ENCODE results near the gene KRTAP5-9.
"Not testable (repeated sequence)": the region's sequence is repeated elsewhere in the genome, so short reads cannot be mapped to it uniquely, and the experiment has no call there.

Gene KRTAP5-9, protein sequence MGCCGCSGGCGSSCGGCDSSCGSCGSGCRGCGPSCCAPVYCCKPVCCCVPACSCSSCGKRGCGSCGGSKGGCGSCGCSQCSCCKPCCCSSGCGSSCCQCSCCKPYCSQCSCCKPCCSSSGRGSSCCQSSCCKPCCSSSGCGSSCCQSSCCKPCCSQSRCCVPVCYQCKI

DNA sequence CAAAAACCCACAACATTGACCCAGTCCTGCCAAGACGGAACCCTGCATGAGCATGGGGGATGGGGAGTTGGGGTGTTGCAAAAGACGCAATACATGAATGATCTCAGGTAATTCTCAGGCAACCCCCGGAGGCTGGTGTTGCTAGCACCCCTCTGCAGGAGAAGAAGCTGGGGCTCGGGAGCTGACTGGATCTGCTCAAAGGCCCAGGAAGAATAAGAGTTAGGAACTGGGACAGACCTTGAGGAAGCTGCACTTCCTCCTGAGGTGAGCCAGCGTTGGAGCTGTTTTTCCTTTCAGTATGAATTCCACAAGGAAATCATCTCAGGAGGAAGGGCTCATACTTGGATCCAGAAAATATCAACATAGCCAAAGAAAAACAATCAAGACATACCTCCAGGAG is at the start of gene KRTAP5-9:
Gene KRTAP5-9, plus strand, starts transcription at position 301 of the 400 bp plus-strand sequence. CDS start 238 bp downstream, outside the sequence.
- no peak for DNase-seq

DNA sequence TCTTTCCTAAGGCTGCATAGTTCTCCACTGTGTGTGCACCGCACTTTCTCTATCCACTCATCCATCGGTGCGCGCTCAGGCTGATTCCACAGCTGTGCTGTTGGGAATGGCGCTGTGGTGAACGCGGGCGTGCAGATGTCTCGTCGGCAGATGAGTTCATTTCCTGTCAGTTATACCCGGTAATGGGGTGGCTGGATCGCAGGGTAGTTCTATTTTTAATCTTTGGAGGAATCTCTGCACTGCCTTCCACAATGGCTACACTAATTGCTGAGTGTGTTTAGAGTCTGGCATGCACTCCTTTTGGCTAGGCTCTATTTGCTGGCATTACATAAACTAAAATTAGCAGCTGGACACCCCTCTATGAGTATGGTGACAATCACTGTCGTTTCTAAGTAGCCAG is 49.1 kb upstream of the KRTAP5-9 start:
- no peak for DNase-seq

DNA sequence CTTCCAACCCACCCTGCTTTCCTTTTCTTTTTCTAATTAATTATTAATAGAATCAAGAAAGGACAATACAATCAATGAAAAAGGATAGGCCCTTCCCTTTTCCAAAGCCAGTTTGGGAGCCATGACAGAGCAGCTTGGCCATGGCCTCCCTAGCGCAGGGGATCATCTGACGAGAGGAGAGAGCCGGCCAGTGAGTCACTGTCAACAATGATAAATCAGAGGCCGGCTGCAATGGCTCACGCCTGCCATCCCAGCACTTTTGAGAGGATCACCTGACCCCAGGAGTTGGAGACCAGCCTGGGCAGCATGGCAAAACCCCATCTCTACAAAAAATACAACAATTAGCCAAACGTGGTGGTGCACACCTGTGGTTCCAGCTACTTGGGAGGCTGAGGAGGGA is 48.7 kb upstream of the KRTAP5-9 start:
- DNase-seq = no peak

DNA sequence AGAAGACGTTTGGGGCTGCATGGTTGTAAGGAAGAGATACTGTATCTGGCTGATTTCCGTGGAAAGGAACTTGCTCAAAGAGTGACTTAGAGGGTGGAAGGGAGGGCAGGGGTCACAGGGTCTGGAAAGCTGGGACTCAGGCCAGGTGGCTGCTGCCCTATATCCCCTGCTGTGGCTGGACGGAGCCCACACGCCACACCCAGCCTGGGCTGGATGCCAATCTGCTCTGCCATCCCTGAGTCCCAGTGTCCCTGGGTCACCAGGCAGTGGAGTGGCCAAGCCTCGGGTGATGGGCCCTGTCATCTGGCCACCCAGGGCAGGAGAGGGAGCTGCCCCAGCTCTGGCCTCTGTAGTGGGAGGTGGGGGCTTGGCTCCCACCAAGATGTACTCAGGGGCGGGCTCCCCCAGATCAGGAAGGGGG is 47.6 kb upstream of the KRTAP5-9 start:
- DNase-seq = no peak

DNA sequence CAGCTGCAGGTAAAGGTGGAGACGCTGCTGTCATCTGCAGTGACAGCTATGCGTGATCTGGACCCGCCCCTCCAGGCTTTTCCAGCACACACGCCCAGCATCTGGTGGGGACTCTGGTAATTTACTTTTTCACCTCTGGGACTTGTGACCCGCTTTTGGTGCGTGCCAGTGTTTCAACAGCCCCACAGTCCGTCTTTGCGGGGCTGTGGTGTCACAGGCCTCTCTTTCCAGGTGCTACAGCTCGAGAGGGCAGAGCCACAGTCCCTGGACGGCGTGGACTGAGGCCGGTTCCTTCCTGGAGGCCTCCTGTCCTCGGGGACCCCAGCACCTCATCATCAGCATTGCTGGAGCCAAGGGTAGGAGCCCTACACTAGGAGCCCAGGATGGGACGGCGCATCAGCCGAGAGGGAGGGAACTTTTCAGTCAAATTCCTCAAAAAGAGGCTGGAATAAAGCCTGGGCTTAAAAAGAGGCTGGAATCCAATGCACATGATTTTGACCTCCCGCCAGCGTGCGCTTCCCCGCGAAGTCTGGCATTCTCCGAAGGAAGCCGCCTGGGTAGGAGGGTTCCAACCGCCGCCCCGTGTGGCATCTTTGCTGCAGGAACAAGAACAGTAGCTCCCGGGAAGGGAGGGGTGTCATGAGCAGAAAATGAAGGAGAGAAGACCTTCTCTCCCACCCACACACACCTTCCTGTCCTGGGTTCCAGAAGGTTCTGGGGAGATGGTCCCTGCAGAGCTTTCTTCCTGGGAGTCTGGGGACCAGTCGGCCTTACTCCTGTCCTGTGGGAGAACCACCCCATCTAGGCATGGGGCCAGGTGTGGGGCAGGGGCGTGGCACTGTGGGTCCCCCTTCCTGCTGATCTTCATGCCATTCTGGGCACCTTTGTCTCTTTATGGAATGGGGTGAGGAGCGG is 46.9 kb upstream of the KRTAP5-9 start:
- DNase-seq = no peak

DNA sequence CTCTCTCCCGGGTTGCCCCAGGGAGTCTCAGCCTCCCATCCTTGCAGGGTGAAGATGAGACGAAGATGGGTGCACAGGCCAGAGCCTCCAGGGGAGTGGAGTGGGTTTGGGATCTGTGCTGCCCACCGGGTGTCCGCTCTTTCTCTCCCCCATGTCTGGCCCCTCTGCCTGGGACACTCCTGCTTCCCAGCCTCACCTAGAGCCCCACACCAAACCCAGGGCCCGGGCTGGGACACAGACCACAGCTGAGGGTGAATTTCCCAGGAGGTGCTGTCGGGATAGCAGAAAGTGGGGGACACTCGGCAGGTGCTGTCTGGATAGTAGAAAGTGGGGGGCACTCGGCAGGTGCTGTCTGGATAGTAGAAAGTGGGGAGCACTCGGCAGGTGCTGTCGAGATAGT is 46.2 kb upstream of the KRTAP5-9 start:
- no peak for DNase-seq

DNA sequence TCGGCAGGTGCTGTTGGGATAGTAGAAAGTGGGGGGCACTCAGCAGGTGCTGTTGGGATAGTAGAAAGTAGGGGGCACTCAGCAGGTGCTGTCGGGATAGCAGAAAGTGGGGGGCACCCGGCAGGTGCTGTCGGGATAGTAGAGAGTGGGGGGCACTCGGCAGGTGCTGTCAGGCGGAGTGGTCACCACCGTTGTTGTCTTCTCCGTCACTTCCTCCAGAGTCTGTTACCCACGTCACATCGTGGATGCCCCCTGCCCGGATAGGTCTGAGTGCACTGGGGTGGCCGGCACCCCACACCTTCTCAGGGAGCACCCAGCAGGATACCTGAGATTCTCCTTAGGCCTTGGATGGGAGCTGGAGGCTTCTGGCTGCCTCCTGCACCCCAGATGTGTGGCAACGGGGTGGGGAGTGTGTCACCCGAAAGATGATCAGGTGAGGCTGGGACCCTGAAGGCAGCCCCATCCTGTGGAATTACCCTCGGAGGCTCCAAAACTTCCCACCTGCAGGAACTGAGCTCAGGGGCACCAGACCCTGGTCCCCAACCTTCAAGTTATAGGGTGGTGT is 45.3 kb upstream of the KRTAP5-9 start:
- DNase-seq = no peak

DNA sequence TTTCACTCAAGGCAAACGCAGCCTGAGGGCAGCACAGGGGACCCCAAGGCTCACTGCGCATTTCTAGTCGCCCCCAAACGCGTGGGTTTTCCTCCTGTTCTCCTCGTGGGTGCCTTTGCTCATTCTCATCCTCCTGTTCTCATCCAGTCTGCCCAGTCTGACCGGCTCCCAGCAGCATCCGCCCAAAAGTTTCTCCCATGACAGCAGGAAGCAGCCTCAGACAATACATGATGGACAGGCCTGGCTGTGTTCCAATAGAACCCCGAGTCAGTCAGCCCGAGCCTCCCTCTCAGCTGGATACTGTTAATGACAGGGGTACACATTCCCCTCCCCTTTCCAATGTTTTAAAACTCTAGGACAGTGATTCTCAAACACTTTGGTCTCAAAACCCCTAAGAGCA is 43.7 kb upstream of the KRTAP5-9 start:
- DNase-seq = no peak

DNA sequence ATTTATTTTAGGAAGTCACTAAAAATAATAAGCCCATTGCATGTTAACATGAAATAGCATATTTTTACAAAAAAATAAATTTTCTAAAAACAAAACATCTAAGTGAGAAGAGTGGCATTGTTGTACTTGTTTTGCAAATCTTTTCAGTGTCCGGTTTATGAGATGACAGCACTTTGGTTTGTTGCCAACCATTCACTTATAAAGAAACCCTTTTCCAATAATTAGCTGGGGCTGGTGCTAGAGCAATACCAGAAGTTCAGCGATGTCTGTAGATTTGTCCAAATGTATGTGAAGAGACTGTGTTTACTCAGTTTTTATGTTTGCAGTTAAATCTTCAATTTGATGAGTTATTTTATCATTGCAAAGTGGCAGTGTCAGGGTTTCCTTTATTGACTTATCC is 43.2 kb upstream of the KRTAP5-9 start:
- DNase-seq = no peak

DNA sequence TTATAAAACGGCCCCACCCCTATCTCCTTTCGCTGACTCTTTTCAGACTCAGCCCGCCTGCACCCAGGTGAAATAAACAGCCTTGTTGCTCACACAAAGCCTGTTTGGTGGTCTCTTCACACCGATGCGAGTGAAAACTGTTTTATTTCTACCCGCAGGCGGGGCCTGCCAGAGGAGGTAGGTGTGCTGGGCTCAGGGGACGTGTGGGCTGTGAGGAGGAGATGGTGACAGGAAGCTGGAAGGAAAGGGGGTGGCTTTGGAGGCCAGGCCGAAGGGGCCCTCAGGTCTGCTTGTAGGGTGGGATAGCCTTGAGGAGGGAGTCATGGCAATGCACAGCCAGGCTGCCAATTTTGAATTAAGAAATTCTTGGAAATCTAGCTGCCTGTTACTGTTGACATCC is 42.4 kb upstream of the KRTAP5-9 start:
- no peak for DNase-seq

DNA sequence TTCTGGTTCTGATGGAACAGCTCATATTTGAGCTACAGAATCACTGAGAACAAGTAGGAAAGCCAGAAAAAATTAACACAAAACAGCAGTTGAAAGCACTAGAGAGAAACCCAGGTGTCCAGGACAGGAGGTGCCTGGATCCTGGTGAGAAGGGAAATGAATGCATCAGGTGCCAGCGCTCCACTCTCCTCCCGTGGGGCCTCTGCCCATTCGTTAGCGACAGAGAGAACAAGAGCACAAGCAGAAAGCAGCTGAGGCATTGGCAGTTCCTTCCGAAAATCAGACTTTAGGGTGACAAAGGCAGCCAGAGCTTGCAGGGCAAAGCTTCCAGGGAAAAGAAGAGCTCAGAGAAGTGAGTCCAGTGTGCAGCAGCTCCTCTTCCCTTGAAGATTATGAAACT is 41.1 kb upstream of the KRTAP5-9 start:
- DNase-seq = no peak

DNA sequence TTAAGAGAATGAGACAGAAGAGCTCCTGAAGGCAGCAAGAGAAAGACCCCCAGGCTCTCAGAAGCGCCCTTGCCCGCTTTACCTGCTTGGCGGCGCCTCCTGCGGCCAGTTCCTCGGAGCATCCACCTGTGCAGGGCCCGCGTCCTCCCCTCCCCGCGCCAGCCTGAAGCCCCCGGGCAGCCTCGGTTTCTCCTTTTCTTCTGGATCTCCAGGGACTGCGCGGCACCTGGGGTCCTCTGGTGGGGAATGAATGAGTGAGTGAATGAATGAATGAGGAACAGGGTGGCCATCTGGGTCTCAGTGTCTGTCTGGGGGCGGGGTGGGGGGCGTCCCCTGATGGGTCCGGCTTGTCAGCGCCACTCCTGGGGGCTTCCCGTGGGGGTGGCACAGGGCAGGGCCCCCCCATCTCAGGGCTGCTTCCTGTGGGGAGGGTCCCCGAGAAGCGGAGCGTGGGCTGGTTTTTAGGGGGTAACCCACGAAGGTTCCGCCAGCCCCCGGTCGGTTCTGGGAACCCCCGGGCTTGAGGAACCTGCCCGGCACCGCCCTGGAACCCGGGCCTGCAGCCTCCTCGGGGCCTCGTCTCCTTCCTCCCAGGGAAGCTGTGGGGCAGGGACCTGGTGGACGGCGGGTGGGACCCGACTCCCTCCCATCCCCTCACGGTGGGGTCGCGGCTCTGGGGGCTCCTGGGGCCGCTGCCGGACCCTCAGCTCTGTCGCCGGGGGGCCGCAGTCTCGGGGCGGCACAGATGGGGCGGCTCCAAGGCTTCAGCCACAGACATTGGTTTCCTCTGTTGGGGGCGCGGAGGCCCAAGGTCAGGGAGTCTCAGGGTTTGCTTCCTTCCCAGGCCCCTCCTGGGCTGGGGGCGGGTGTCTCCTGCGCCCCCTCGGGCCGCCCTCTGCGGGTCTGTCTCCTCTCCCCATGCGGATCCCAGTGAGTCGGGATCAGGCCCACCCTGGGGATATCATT is 29.4 kb upstream of the KRTAP5-9 start:
- no peak for DNase-seq

DNA sequence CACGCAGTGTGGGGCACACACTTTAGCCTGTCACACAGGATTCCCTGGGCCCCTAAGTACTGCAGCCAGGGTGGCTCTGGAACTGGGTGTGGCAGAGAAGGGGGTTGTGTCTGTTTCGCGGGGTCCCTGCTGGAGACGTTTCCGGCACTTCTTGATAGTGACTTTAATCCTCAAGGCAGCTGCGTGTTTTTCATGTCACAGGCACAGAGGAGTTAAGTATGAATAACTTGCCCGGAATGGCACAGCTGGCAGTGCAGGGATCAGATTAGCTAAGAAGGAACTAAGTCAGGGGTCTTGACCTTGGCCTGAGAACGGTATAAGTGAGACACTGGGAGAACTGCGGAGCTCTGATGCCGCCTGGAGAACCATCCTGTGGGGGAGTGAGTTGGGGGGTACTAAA is 28.7 kb upstream of the KRTAP5-9 start:
- no peak for DNase-seq

DNA sequence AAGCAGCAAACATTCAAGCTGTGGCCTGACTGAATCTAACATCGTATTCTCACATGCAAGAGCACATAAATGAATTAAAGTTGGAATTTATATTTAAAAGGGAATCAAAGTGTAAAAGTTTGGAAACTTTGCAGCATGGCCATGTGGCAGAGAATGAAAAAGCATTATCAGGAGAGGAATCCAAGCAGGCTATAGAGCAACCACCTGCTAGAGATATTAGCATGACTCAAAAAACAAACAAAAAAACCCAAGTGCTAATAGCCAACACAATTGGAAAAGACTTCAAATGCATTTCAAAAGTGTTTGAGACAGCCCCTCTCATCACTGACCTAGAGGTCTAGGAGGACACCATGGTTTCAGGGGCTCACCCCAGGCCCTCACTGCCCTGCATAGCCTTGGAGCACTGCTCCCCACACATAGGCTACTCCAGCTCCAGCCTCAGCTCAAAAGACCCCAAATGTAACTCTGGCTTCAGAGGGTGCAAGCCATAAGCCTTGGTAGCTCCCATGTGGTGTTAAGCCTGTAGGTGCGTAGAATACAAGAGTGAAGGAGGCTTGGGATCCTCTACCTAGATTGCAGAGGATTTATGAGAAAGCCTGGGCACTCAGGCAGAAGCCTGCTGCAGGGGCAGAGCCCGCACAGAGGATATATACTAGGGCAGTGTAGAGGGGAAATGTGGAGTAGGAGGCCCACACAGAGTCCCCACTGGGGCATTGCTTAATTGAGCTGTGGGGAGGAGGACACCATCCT is 22.9 kb upstream of the KRTAP5-9 start:
- DNase-seq = no peak

DNA sequence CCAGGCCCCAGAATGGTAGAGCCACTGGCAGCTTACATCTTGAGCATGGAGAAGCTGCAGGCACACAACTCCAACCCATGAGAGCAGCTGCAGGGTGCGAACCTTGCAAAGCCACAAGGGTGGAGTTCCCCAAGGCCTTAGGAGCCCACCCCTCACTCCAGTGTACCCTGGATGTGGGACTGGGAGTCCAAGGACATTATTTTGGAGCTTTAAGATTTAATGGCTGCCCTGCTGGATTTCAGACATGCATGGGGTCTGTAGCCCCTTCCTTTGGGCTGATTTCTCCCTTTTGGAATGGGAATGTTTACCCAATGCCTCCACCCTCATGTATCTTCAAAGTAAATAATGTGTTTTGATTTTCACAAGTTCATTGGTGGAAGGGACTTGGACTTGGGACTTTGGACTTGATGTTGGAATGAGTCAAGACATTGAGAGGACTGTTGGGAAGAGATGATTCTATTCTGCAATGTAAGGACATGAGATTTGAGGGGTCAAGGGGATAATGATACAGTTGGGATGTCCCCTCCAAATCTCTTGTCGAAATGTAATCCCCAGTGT is 22.2 kb upstream of the KRTAP5-9 start:
- DNase-seq = no peak

DNA sequence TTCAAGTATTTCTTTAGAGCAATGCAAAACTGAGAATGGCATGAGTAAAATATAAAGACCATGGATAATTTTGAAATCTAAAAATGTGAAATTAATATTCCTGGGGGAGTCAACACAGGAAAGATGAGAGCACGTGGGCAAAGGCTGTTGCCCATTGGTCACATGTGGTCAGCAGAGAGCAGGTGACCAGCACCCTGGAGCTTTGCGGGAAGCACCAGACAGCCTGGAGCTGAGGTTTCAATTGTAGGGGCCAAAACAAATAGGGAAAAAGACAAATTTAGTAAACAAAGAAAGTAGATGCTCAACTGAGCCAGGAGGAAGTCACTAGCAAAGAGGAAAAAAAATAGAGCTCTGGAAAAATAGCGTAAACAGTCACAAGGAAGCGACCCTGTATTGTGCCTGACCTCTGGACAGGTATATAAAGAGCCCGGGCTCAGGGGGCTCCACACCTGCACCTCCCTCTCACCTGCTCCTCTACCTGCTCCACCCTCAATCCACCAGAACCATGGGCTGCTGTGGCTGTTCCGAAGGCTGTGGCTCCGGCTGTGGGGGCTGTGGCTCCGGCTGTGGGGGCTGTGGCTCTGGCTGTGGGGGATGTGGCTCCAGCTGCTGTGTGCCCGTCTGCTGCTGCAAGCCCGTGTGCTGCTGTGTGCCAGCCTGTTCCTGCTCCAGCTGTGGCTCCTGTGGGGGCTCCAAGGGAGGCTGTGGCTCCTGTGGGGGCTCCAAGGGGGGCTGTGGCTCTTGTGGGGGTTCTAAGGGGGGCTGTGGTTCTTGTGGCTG is 21.2 kb upstream of the KRTAP5-9 start, which contains the start of gene KRTAP5-7:
Gene KRTAP5-7, plus strand, starts transcription at position 472 of the 780 bp plus-strand sequence. Its CDS starts 34 bp downstream, at position 506.
- DNase-seq = not testable (repeated sequence)

DNA sequence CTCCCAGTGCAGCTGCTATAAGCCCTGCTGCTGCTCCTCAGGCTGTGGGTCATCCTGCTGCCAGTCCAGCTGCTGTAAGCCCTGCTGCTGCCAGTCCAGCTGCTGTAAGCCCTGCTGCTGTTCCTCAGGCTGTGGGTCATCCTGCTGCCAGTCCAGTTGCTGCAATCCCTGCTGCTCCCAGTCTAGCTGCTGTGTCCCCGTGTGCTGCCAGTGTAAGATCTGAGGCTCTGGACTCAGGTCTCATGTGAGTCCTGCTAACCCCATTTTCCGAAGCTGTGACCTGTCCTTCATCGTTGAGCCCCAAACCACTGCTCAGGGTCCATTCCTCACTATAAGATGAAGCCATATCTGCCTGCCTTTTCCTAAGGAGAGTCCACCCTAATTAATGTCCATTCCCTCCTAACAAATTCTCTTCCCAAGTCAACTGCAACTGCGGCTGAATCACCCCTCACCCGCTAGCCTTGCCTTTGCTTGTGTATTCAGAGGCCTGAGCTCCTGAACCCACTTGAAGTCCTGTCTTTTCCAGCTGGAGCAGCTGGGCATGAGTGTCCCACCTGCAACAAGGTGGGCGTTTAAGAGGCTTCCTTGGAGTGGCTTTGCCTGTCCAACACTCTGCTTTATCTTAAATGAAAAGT is 20.5 kb upstream of the KRTAP5-9 start:
- DNase-seq = no peak

DNA sequence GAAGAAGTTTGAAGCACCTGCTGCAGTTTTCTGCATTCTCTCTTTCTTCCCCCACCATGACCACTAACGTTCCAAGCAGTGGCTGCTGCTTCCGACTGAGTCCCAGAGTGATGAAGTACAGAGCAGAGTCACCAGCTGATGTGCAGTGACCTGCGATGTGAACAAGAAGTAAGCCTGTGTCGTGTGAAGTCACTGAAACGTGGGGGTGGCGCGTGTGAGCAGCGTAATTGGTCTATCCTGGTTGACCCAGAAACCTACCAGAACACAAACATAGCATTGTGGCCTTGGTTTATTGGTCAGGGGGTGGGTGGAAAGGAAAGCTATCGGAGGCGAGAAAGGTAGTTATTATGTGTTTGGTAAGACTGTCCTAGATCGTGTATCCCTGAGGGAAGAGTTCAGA is 17.6 kb upstream of the KRTAP5-9 start:
- no peak for DNase-seq

DNA sequence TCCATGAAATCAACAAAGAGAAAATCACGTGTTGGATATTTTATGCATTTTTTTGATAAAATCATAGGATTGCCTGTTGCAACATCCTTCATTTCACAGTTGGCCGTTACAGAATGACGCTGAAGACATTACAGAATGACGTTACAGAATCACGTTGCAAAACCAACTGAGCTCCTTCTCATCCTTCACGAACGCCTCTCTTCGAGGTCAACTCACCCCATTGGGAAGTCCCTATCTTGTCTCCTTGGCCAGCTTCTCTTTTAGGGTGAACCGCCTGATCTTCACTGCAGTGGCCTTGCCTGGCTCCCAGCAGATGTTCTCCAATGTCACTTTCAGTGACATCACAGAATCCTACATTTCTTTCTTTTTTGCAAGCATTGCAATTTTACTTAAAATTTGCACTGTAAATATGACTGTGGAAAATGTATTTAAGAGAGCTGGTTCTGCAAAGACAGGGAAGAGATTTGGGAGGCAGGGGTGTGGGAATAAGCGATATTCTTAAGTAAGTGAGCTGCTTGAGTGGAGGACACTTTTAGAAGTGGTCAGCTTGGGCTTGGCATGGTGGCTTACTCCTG is 16.1 kb upstream of the KRTAP5-9 start:
- DNase-seq = peak; percentile 69
